Vagina (tissue), 2 donors: ENCODE data around the gene TRAF2.

Source experiments
- POLR2A ChIP-seq, 2 donors: fragments of 450-650 bp; IDR thresholded peaks; one replicate each; pipeline ENCODE4 v1.6.1; 2017; ENCODE audit warnings: antibody characterized with exemption in 2 of 2, mild to moderate bottlenecking in 2 of 2, moderate library complexity in 2 of 2
- POLR2AphosphoS5 ChIP-seq, 2 donors: sonication (generic); formaldehyde crosslinking; IDR thresholded peaks; one replicate each; pipeline ENCODE4 v1.9.0; 2017; ENCODE audit warnings: antibody characterized with exemption in 2 of 2, mild to moderate bottlenecking in 2 of 2, low read depth in 1 of 2; ENCODE audit not compliant: insufficient read depth in 1 of 2

DNA sequence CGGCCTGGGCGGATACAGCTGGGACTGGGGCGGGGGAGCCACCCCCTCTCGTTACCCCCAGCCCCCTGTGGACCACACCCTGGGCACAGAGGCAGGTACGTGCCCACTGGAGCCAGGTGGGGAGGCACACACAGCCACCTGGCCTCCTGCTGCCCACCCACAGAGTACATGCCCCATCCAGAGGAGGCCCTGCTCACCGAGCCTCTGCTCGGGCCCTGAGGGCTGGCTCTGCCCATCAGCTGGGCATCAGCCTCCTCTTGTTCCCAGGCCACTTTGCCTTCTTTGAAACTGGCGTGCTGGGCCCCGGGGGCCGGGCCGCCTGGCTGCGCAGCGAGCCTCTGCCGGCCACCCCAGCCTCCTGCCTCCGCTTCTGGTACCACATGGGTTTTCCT lies 27.9 kb upstream of the TRAF2 start:
- no peak for TF ChIP-seq POLR2AphosphoS5 (IDR thresholded peaks at IDR 0.05; ENCODE audit: insufficient read depth in 1 of 2, low read depth in 1 of 2)
- no peak for TF ChIP-seq POLR2A (IDR thresholded peaks at IDR 0.05)
